Measurements from ENCODE around the gene MEI4. TPM values are rescaled to one million over a fixed set of nuclear protein-coding genes. Genes with fewer than 3 reads are reported as not detected.

MEI4 gene
- total RNA-seq, 3 donors from 2014 or later: not detected

GRCh38 chr6:77962070-77962469 lies 309.2 kb downstream of the MEI4 start:
- DNase-seq (no peak), ATAC-seq (no peak)
- H3K4me1 ChIP-seq (ENCODE audit: low read depth): no peaks in the 10 kb centered on the region
- intact Hi-C loops (cut with DNase I, micrococcal nuclease): no loop called here
- H3K36me3 ChIP-seq (ENCODE audit: low read depth): no peaks in the 10 kb centered on the region
- no peak overlapping the region for H3K4me3 ChIP-seq
- H3K9me3 ChIP-seq: peaks cover 27% of the 10 kb centered on the region
- no peak for TF ChIP-seq CTCF (IDR thresholded peaks at IDR 0.05)

- H3K9me3 ChIP-seq: peaks cover 27% of the 10 kb centered on the region
Measured at GRCh38 chr6:77965449-77965848, 312.6 kb downstream of the MEI4 start.

GRCh38 chr6:77972334-77972733 lies 319.5 kb downstream of the MEI4 start:
- intact Hi-C loops (cut with DNase I, micrococcal nuclease): no loop called here
- Histone ChIP-seq H3K9me3 (peaks cover 15% of the 10 kb centered on the region), H3K36me3 (ENCODE audit: low read depth) (no peaks in the 10 kb centered on the region), H3K4me3 (no peak overlapping the region), H3K4me1 (ENCODE audit: low read depth) (no peaks in the 10 kb centered on the region)
- TF ChIP-seq CTCF (IDR thresholded peaks at IDR 0.05): no peak
- ATAC-seq: no peak
- no peak for DNase-seq

More at GRCh38 chr6:77965449-77965848, 312.6 kb downstream of the MEI4 start:
- H3K4me3 ChIP-seq: no peak overlapping the region
- no peak for TF ChIP-seq CTCF (IDR thresholded peaks at IDR 0.05)
- no peak for DNase-seq
- ATAC-seq: no peak
- intact Hi-C loops (cut with DNase I, micrococcal nuclease): no loop called here
- H3K4me1 ChIP-seq (ENCODE audit: low read depth): no peaks in the 10 kb centered on the region
- H3K36me3 ChIP-seq (ENCODE audit: low read depth): no peaks in the 10 kb centered on the region

Other genes with a start within 250 kb of the MEI4 start
- gene HTR1B, start 189.5 kb upstream of the MEI4 start, total RNA-seq: under 1 TPM in 2 of 3 donors, not detected in 1; 0.13 to 0.19 TPM